Right lobe of liver (tissue), 6 donors: ENCODE measurements around the gene NEURL1. TPM values are rescaled to one million over a fixed set of nuclear protein-coding genes. Genes with fewer than 3 reads are reported as not detected.
"Not testable (repeated sequence)": the region's sequence is repeated elsewhere in the genome, so short reads cannot be mapped to it uniquely, and the experiment has no call there.

Experiments
- ATAC-seq, 4 donors: fragments of 200-7000 bp; cut with Tn5 transposase; one replicate each; pipeline ENCODE4 v1.9.1; 2020; ENCODE audit warnings: mild to moderate bottlenecking in 4 of 4, moderate library complexity in 4 of 4
- DNase-seq, 3 donors: peaks; one replicate each; pipeline ENCODE4 v3.0.0-alpha.2; 2020
- H3K27ac ChIP-seq, 3 donors: fragments of 200-600 bp; one replicate each; pipeline ENCODE4 v1.8.0; 2022
- H3K27me3 ChIP-seq, 2 donors: fragments of 200-600 bp; one replicate each; pipeline ENCODE4 v1.8.0; 2022
- H3K36me3 ChIP-seq, 4 donors: fragments of 200-600 bp; sonication (generic) in 1 of 4; one replicate each; pipeline versions ENCODE4 v1.5.1 to v1.8.0; 2017 to 2022; ENCODE audit warnings: control low read depth in 1 of 4
- H3K4me1 ChIP-seq, 4 donors: fragments of 200-600 bp; sonication (generic) in 1 of 4; one replicate each; pipeline versions ENCODE4 v1.5.1 to v1.8.0; 2017 to 2022; ENCODE audit warnings: control low read depth in 1 of 4
- H3K4me3 ChIP-seq, 3 donors: fragments of 200-600 bp; one replicate each; pipeline ENCODE4 v1.8.0; 2022
- H3K9me3 ChIP-seq, 4 donors: fragments of 200-600 bp; sonication (generic) in 1 of 4; one replicate each; pipeline versions ENCODE4 v1.5.1 to v1.8.0; 2017 to 2022; ENCODE audit warnings: control low read depth in 1 of 4
- CTCF ChIP-seq, 4 donors: fragments of 200-600 bp in 3 of 4; fragments of 450-650 bp in 1 of 4; IDR thresholded peaks; one replicate each; pipeline versions ENCODE4 v1.5.1 to v1.8.0; 2016 to 2022; ENCODE audit warnings: antibody characterized with exemption in 4 of 4, mild to moderate bottlenecking in 2 of 4
- POLR2A ChIP-seq: fragments of 450-650 bp; IDR thresholded peaks from one replicate; pipeline ENCODE4 v1.6.1; 2017; ENCODE audit warnings: antibody characterized with exemption, mild to moderate bottlenecking
- WGBS: methylation state at CpG from one replicate; pipeline ENCODE4 v1.1.6; 2018; ENCODE audit warnings: low coverage, low lambda C conversion rate; ENCODE audit not compliant: insufficient coverage; ENCODE audit errors: missing lambda C conversion rate; 5-methylcytosine and 5-hydroxymethylcytosine counted together
- intact Hi-C, 2 donors: fragments of 100-400 bp; cut with DNase I; formaldehyde crosslinking; loops; one replicate each; pipeline versions ENCODE4 v1.11.2 to v1.14.1; 2022
- total RNA-seq, 6 experiments: library from RNA; depleted of rRNA in 2 of 6; stranded (reverse); fragments of >200 nt in 2 of 6; fragmentation: NEBNext Ultra II Directional in 3 of 6; extraction: Animal tissue kit (Norgen Biotek cat#: 25700) in 3 of 6; gene quantifications; one replicate each; pipeline versions ENCODE4 v1.1.0 to v1.2.4, GENCODE V29; 2016 to 2023
- donor health status: DM: no; HTN: yes; CAD: no.
- donor health status: DM: no; HTN: no; CAD: no.
- donor health status: DM: no; HTN: no; CAD: no.
- donor health status: DM: no; HTN: yes; CAD: no.
- donor health status: DM: no; HTN: yes; CAD: no.

NEURL1 gene
- total RNA-seq, 6 experiments from 2014 or later: 0.10 to 1.6 (median 0.83) TPM; not detected in 1

- WGBS: 39% methylated on average over 11 of the region's 12 CpGs
- no peak for TF ChIP-seq POLR2A
- peak; percentile 52 to 62 (median 60) for TF ChIP-seq CTCF (IDR thresholded peaks at IDR 0.05)
- no peaks in the 10 kb centered on the region for H3K27me3 ChIP-seq
- intact Hi-C loops: no loop called here
- H3K36me3 ChIP-seq: no peaks in the 10 kb centered on the region
- no peaks in the 10 kb centered on the region for H3K4me1 ChIP-seq
- H3K4me3 ChIP-seq: no peak overlapping the region
- H3K27ac ChIP-seq: no peak overlapping the region
- ATAC-seq: peak; percentile 64 to 82 (median 74)
- no peaks in the 10 kb centered on the region for H3K9me3 ChIP-seq
- DNase-seq: no peak
Measured at GRCh38 chr10:103481974-103482531, 11.5 kb upstream of the NEURL1 start.

GRCh38 chr10:103486635-103487409, 6.7 kb upstream of the NEURL1 start:
- intact Hi-C loops, H3K27ac ChIP-seq, ATAC-seq, H3K36me3 ChIP-seq, H3K27me3 ChIP-seq, H3K4me3 ChIP-seq, DNase-seq, H3K4me1 ChIP-seq, H3K9me3 ChIP-seq: not testable (repeated sequence)
- 81% methylated on average over 5 of the region's 8 CpGs for WGBS

GRCh38 chr10:103487410-103487708, 6.1 kb upstream of the NEURL1 start:
- H3K4me3 ChIP-seq: no peak overlapping the region
- TF ChIP-seq CTCF (IDR thresholded peaks at IDR 0.05): no peak
- no peaks in the 10 kb centered on the region for H3K36me3 ChIP-seq
- DNase-seq (no peak), ATAC-seq (no peak)
- H3K9me3 ChIP-seq: no peaks in the 10 kb centered on the region
- H3K27ac ChIP-seq: no peak overlapping the region
- WGBS: 74% methylated on average over 2 of the region's 2 CpGs
- H3K27me3 ChIP-seq: no peaks in the 10 kb centered on the region
- H3K4me1 ChIP-seq: no peaks in the 10 kb centered on the region
- intact Hi-C loops: no loop called here

- no peaks in the 10 kb centered on the region for H3K36me3 ChIP-seq
Measured at GRCh38 chr10:103490986-103491314, 2.6 kb upstream of the NEURL1 start.

More at GRCh38 chr10:103490986-103491314, 2.6 kb upstream of the NEURL1 start:
- no peak for DNase-seq
- ATAC-seq: peak in 1 of 4 donors; percentile 9
- intact Hi-C loops: no loop called here
- H3K9me3 ChIP-seq: no peaks in the 10 kb centered on the region
- TF ChIP-seq POLR2A (no peak), CTCF (IDR thresholded peaks at IDR 0.05) (no peak)
- peaks cover 0 to 13% (median 0%) of the 10 kb centered on the region in 4 donors for H3K4me1 ChIP-seq
- no peak overlapping the region for H3K4me3 ChIP-seq
- peaks cover 0 to 25% of the 10 kb centered on the region in 2 donors for H3K27me3 ChIP-seq
- H3K27ac ChIP-seq: no peak overlapping the region
- WGBS: no CpG with 5 or more reads among the region's 1 CpG
